HG03108 (cell line): Measurements from ENCODE around the gene IVD.
A peak's percentile ranks its signal among the peaks of the same experiment; 100 is the strongest.

Source experiments
- ATAC-seq: cut with Tn5 transposase; IDR thresholded peaks from one replicate; pipeline ENCODE4 v1.9.1; 2021; ENCODE audit warnings: moderate library complexity; ENCODE audit not compliant: unreplicated experiment

Gene IVD

DNA sequence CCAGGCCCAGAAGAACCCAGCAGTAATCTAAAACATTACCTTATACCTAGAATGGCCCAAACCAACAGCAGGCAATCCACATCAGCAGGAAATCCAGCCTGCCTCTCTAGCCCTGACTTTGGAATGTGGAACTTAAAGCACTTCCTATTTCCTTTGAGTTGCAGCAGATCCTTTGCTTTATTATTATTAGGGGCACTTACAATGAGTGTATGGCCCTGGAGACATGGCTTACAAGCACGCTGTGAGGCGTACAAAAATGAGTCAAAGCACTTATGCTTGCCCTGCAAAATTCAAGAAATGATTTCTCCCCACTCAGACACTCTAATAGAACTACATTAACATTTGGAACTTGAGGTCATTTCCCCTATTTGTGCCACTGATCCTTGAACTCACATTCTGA lies 32.6 kb upstream of the IVD start:
- ATAC-seq: no peak

GRCh38 chr15:40377606-40378005 lies 28.0 kb upstream of the IVD start:
- ATAC-seq: no peak

DNA sequence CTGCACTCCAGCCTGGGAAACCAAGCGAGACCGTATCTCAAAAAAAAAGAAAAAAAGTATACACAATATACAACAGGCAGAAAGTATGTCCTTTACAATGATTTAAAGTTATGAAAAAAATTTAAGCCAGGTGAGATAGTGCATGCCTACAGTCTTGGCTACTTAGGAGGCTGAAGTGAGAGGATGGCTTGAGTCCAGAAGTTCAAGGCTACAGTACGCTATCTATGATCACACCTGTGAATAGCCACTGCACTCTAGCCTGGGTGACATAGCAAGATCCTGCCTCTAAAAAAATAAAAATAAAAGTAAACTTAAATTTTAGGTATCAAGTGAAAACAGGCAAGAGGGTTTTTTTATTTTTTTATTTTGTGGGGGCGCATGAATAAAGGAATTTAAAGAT lies 26.2 kb upstream of the IVD start:
- no peak for ATAC-seq

DNA sequence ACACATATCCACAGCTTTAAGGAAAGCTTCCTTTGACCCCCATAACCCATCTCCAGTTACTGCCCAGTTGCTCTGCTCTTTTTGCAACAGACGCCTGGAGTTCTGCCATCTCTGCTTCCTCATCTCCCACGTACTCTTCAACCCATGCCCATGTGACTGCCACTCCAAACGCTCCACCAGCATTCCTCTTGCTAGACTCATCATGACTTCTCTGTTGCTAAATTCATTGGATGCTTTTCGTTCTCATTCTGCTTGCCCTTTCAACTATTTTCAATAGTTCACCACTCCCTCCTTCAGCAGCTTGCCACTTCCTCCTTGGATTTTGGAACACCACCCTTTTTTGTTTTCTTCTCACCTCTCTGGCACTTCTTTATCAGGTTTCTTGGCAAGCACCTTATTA lies 25.7 kb upstream of the IVD start:
- ATAC-seq: no peak

GRCh38 chr15:40380636-40381035 lies 25.0 kb upstream of the IVD start:
- no peak for ATAC-seq

GRCh38 chr15:40381818-40382529 lies 23.6 kb upstream of the IVD start:
- ATAC-seq: no peak

- peak; percentile 94 for ATAC-seq
Observed at GRCh38 chr15:40382580-40383456, 22.8 kb upstream of the IVD start, which contains the start of gene KNSTRN. TSS of gene KNSTRN (plus strand) at chr15:40382721. CDS start at chr15:40382836, 115 bp downstream.

DNA sequence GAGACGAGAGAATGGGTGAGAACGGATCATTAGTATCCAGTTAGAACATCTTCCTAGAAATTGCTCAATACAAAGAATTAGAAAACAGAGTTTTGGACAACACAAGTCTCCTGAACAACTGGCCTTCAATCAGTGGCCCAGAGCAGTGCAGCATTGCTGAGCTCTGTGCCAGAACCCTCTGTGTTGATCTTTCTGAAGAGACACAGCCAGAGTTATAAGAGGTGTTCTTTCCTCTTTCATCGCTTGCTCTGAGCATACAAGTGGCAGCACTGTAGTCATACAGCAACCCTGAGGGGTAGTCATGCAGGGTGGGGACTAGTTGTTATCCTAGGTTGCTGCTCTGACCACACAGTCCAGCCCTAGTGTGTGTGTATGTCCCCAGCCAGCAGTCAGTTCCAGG lies 19.1 kb upstream of the IVD start:
- no peak for ATAC-seq

DNA sequence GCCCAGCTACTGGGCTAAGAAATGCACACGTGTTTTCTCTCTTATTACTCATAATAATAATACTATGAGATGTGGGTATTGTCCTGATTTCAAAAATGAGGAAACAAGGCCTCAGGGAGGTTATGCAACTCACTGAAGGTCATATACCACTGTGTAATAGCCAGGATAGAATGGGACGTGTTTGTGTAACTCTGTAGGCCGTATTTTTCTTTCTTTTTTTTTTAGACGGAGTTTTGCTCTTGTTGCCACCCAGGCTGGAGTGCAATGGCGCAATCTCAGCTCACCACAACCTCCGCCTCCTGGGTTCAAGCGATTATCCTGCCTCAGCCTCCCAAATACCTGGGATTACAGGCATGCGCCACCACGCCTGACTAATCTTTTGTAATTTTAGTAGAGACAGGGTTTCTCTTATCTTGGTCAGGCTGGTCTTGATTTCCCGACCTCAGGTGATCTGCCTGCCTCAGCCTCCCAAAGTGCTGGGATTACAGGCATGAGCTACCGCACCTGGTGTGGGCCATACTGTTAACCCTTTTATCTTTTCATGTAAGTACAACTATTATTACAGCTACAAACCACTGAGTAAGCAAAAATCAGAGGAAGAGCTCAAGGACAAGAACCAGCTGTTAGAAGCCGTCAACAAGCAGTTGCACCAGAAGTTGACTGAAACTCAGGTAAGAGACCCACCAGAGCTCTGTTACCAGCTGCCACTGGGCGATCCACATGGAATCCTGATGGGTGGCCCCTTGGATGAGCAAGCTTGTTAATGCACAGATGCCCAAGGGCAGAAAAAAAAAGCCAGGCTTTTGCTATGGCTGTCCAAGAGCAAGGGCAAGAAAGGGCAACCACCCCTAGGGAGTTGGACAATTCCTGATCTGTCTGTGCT lies 16.4 kb upstream of the IVD start:
- no peak for ATAC-seq

GRCh38 chr15:40389824-40390595 lies 15.6 kb upstream of the IVD start:
- no peak for ATAC-seq

DNA sequence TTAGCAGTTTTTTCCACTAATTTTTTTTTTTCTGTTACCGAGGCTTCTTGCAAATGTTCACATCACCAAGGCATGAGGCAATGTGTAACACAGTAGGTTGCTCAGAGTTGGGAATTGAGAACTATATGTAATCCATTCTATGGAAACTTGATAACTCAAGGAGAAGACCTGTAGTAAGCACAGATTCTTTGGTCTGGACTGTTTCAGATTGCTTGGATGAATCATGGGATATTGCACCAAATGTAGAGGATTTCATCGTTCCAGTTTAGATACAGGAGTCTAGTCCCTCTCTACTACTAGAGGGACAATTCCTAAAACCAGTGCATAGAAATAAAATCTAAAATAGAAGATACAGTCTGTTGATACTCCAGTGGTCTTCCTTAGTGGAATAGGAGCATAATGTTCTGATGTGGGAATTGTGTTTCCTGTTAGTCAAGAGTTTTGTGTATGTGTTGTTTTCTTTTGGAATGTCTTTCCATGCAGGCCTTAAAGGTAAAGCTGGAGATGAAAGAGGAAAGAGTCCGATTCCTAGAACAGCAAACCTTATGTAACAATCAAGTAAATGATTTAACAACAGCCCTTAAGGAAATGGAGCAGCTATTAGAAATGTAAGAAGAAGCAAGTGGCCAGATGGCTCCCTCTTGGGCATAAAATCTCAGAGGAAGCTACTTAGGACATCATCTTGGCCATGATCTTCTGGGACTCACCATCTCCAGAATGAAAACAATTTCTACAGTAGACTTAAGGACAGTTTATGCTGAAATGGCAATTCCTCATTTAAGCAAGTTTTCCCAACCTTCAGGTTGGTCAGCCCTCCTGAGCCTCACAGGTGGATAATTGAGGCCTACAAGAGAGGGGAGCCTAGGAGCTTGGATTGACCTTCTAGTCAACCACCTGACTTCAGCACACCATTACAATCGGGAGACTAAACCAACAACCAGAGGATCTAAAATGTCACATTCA lies 12.3 kb upstream of the IVD start:
- ATAC-seq: no peak

DNA sequence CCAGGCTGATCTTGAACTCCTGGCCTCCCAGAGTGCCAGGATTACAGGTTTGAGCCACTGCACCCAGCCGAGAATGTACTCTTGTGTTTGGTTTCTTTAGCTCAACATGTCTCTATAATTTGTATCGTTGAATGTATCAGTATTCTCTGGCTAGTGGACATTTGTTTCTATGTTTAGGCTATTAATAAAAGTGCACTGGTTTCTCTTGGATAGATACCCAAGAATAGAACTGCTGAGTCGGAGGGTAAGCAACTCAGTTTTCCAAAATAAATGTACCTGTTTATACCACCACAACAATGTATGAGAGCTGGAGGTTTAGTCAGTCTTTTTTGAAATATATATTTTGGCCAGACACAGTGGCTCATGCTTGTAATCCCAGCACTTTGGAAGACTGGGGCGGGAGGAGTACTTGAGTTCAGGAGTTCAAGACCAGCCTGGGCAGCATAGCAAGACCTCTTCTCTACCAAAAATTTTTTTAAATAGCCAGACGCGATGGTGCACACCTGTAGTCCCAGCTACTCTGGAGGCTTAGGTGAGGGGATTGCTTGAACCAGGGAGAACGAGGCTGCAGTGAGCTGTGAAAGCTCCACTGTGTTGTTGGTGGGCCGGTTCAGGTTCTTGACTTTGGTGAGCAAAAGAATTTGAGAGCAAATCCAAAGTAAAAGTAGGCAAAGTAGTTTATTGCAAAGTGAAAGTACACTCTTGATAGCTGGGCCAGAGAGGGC lies 7.7 kb upstream of the IVD start:
- ATAC-seq: no peak

DNA sequence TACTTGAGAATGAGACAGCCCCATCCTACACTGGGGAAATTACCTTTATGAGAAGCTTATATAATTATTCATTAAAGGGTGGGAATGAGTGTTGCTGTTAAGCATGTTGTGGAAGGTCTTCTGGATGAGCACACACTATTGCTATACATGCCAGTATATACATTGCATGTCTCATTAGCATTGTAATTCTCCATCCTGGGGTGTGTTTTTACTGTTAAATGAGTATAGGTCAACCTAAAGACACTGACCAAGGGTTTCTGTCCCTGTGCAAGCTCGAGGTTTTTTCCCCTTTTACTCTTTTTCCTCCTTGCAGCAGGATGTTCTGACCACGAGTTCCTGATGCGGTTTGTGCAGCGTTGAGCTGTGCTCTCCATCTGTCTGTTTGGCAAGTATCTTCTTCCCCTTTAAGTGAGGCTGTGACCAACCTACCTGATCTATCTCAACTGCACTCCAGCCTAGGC lies 7.2 kb upstream of the IVD start:
- peak; percentile 80 for ATAC-seq

DNA sequence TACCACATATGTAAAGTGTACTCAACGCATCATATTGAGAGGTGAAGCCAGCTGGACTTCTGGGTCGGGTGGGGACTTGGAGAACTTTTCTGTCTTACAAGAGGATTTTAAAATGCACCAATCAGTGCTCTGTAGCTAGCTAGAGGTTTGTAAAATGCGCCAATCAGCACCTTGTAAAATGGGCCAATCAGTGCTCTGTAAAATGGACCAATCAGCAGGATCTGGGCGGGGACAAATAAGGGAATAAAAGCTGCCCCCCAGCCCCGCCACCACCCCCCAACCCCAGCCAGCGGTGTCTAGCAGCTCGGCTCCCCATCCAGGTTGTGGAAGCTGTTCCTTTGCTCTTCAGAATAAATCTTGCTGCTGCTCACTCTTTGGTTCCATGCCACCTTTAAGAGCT lies 6.2 kb upstream of the IVD start:
- no peak for ATAC-seq

GRCh38 chr15:40407330-40407990 lies 1.9 kb downstream of the IVD start:
- ATAC-seq: peak; percentile 41

DNA sequence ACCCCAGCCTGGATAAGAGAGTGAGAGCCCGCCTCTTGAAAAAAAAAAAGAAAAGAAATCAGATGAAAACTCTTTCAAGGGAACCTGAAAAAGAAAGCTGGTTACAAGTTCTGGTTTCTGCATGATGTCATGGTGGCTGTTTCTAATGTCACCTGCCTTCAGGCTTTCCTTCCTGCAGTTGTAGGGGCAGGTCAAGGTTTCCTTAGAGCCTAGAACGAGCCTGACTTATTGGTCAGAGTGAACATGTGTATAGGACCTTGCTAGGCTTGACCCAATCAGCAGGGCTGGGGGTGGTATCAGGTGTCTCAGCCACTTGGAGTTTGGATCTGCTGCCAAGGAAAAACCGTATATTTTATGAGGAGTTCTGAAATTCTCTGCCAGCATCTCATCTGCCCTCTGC lies 3.8 kb downstream of the IVD start:
- no peak for ATAC-seq

- ATAC-seq: no peak
Observed at GRCh38 chr15:40410476-40410875, 4.9 kb downstream of the IVD start.
